HepG2 (cell line): ENCODE data around the gene ANAPC10. TPM values are rescaled to one million over a fixed set of nuclear protein-coding genes. Genes with fewer than 3 reads are reported as not detected.

ENCODE experiments used
- ATAC-seq: fragments of 200-7000 bp; cut with Tn5 transposase; 3 replicates; pipeline ENCODE4 v1.9.1; 2020; ENCODE audit warnings: mild to moderate bottlenecking, moderate library complexity
- BruUV-seq: library from RNA; stranded (reverse); fragments of 400-500 nt; replicated peaks from 2 replicates; lab custom pipeline; 2021; lab: Mats Ljungman, UMichigan
- CTCF ChIA-PET: fragments of 300-600 bp; formaldehyde crosslinking; extraction: SDS; loops from one replicate; lab custom pipeline; 2021; ENCODE audit warnings: low total read pairs, inconsistent platforms, low intra/inter-chr PET ratio; lab: Yijun Ruan, JAX
- POLR2A ChIA-PET: fragments of 350-600 bp; sonication (Branson Sonifier 250); formaldehyde crosslinking; loops from one replicate; lab custom pipeline; 2020; ENCODE audit warnings: antibody characterized with exemption, inconsistent platforms; lab: Yijun Ruan, JAX
- DNase-seq: peaks from one replicate; pipeline ENCODE4 v3.0.0-alpha.2; 2015; ENCODE audit warnings: low spot score
- FAIRE-seq: peaks from 3 replicates; lab custom pipeline; 2011; peaks lifted over from hg19 to GRCh38; lab: Jason Lieb, UNC
- H2AFZ ChIP-seq: one replicate; pipeline ENCODE4 v1.6.1; 2011; ENCODE audit warnings: low read length, inconsistent platforms
- H3K27ac ChIP-seq: fragments of 300-600 bp; 3 replicates; pipeline ENCODE4 v1.8.0; 2011; ENCODE audit warnings: mixed run types, mild to moderate bottlenecking, mixed read lengths, low read length, inconsistent platforms; ENCODE audit not compliant: insufficient read depth; ENCODE audit errors: extremely low read length
- H3K27me3 ChIP-seq, 2 experiments: fragments of 200-600 bp in 1 of 2; 2 replicates in 1 of 2; 3 replicates in 1 of 2; pipeline versions ENCODE4 v1.6.0 to v1.8.0; 2011; ENCODE audit warnings: low read length in 2 of 2, mild to moderate bottlenecking in 2 of 2, moderate library complexity in 2 of 2, inconsistent platforms in 1 of 2; ENCODE audit not compliant: insufficient read depth in 2 of 2, control insufficient read depth in 1 of 2
- H3K36me3 ChIP-seq, 2 experiments: fragments of 200-600 bp in 1 of 2; replicated peaks in 1 of 2; 2 replicates in 1 of 2; 3 replicates in 1 of 2; pipeline versions ENCODE4 v1.5.1 to v1.8.0; 2011; ENCODE audit warnings: low read length in 2 of 2, inconsistent platforms in 1 of 2; ENCODE audit not compliant: insufficient read depth in 2 of 2, control insufficient read depth in 1 of 2
- H3K4me1 ChIP-seq: 2 replicates; pipeline ENCODE4 v1.5.1; 2012; ENCODE audit warnings: low read length, inconsistent platforms; ENCODE audit not compliant: insufficient read depth
- H3K4me2 ChIP-seq: 2 replicates; pipeline ENCODE4 v1.6.0; 2011; ENCODE audit warnings: low read depth, low read length, inconsistent platforms
- H3K4me3 ChIP-seq, 3 experiments: fragments of 200-600 bp in 1 of 3; sonication (generic), shearing (Covaris generic) in 1 of 3; replicated peaks in 1 of 3; 2 replicates each; pipeline ENCODE4 v1.5.1; 2011 to 2016; ENCODE audit warnings: low read length in 3 of 3, inconsistent platforms in 2 of 3, low read depth in 2 of 3, mild to moderate bottlenecking in 2 of 3, control low read depth in 1 of 3, mixed read lengths in 1 of 3; ENCODE audit not compliant: insufficient read depth in 1 of 3
- H3K79me2 ChIP-seq: one replicate; pipeline ENCODE4 v1.6.1; 2011; ENCODE audit warnings: low read length, inconsistent platforms; ENCODE audit not compliant: insufficient read depth
- H3K9ac ChIP-seq: 2 replicates; pipeline ENCODE4 v1.6.0; 2011; ENCODE audit warnings: mild to moderate bottlenecking, low read depth, low read length, inconsistent platforms; ENCODE audit not compliant: insufficient read depth
- H3K9me3 ChIP-seq: 2 replicates; pipeline ENCODE4 v1.5.1; 2012; ENCODE audit warnings: mild to moderate bottlenecking, low read length
- H4K20me1 ChIP-seq: 2 replicates; pipeline ENCODE4 v1.6.0; 2011; ENCODE audit warnings: inconsistent platforms, mild to moderate bottlenecking, low read length, moderate library complexity; ENCODE audit not compliant: insufficient read depth
- CTCF ChIP-seq: sonication (generic); formaldehyde crosslinking; IDR thresholded peaks from 2 replicates; pipeline ENCODE4 v1.5.0; 2020; ENCODE audit warnings: mild to moderate bottlenecking, missing genetic modification reagents, moderate library complexity
- RCOR2 ChIP-seq: IDR thresholded peaks from 2 replicates; pipeline ENCODE4 v1.6.1; 2016; ENCODE audit warnings: missing biosample characterization, missing genetic modification reagents
- REL ChIP-seq: sonication (generic); formaldehyde crosslinking; conservative IDR thresholded peaks from 2 replicates; pipeline ENCODE4 v1.8.0; 2022; ENCODE audit warnings: mild to moderate bottlenecking, missing genetic modification reagents, moderate library complexity
- TSC22D2 ChIP-seq: sonication (generic); formaldehyde crosslinking; IDR thresholded peaks from 2 replicates; pipeline ENCODE4 v1.5.1; 2020; ENCODE audit warnings: missing genetic modification reagents, mild to moderate bottlenecking, borderline replicate concordance
- ZNF460 ChIP-seq: sonication (generic); formaldehyde crosslinking; IDR thresholded peaks from 2 replicates; pipeline ENCODE4 v1.5.1; 2020; ENCODE audit warnings: missing genetic modification reagents, mild to moderate bottlenecking, borderline replicate concordance
- ZNF687 ChIP-seq: sonication (generic); formaldehyde crosslinking; IDR thresholded peaks from 2 replicates; pipeline ENCODE4 v1.5.1; 2020; ENCODE audit warnings: mild to moderate bottlenecking, missing genetic modification reagents, moderate library complexity
- WGBS: methylation state at CpG from one replicate; pipeline ENCODE4 v1.1.6; 2017; ENCODE audit warnings: low lambda C conversion rate; 5-methylcytosine and 5-hydroxymethylcytosine counted together
- in situ Hi-C: cut with HindIII; loops from 2 replicates; pipeline ENCODE4 v1.10.0; 2017; ENCODE audit warnings: low pct_unique_long_range_greater_than_20kb; ENCODE audit not compliant: extremely low pct_ligation_motif_present
- intact Hi-C: fragments of 100-400 bp; cut with micrococcal nuclease; formaldehyde crosslinking; loops from one replicate; pipeline ENCODE4 v1.10.0; 2022; ENCODE audit not compliant: unreplicated experiment
- polyA plus RNA-seq, 8 experiments: library from polyadenylated mRNA; depleted of rRNA in 3 of 8; stranded (reverse) in 7 of 8; unstranded in 1 of 8; fragments of >200 nt; fragmentation: Illumina TruSeq in 4 of 8; extraction: Trizol in 4 of 8; gene quantifications; 2 replicates each; pipeline versions ENCODE4 v1.2.1 to v1.2.3, GENCODE V29; 2011 to 2016; ENCODE audit warnings: low read depth in 4 of 8, missing spikeins in 1 of 8, mixed read lengths in 1 of 8; ENCODE audit not compliant: insufficient read depth in 1 of 8
- total RNA-seq, 5 experiments: library from RNA; depleted of rRNA; stranded (reverse); fragments of >200 nt; fragmentation: Illumina TruSeq; extraction: Trizol; gene quantifications; 2 replicates each; pipeline ENCODE4 v1.2.3, GENCODE V29; 2016; ENCODE audit warnings: low read depth in 1 of 5

Gene ANAPC10
- total and polyA plus RNA-seq, 2 of the 13 experiments (the other 11 are each of a cell fraction or from before 2014, with no cell fraction given): 21.9 to 32.7 TPM

DNA sequence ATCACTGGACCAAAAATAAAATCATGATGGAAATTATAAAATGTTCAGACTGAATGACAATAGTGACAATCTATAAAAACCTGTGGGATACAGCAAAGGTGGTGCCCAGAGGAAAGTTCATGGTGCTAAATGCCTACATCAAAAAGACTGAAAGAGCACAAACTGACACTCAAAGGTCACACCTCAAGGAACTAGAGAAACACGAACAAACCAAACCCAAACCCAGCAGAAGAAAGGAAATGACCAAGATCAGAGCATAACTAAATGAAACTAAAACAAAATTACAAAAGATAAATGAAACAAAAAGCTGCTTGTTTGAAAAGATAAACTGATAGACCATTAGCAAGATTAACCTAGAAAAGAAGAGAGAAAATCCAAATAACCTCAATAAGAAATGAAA, 78.7 kb downstream of the ANAPC10 start (continued):
- no peak for TF ChIP-seq ZNF687 (CRISPR knock-in tag)

GRCh38 chr4:145014365-145014764, 83.6 kb downstream of the ANAPC10 start:
- no peak for ATAC-seq
- no peak for DNase-seq
- Histone ChIP-seq H3K36me3 (no peaks in the 10 kb centered on the region), H3K27ac (no peak overlapping the region), H3K9me3 (no peaks in the 10 kb centered on the region), H3K27me3 (no peaks in the 10 kb centered on the region), H3K4me1 (no peaks in the 10 kb centered on the region), H2AFZ (no peak overlapping the region), H4K20me1 (no peaks in the 10 kb centered on the region), H3K9ac (no peak overlapping the region), H3K4me3 (no peak overlapping the region), H3K79me2 (no peaks in the 10 kb centered on the region), H3K4me2 (no peak overlapping the region)
- FAIRE-seq: no peak
- 95% methylated on average over 4 of the region's 4 CpGs for WGBS
- POLR2A ChIA-PET: no interaction called here
- intact Hi-C loops: no loop called here
- in situ Hi-C loops: no loop called here
- BruUV-seq: no TSS peak
- CTCF ChIA-PET: no interaction called here
- peak; percentile 10; the same call in 1 of the 2 replicates for TF ChIP-seq CTCF
- no peak for TF ChIP-seq REL (CRISPR knock-in tag)
- no peak for TF ChIP-seq RCOR2 (CRISPR knock-in tag)
- no peak for TF ChIP-seq TSC22D2 (CRISPR knock-in tag)
- no peak for TF ChIP-seq ZNF460 (CRISPR knock-in tag)
